GM18870 (cell line): ENCODE results near the gene GPR17.

ENCODE experiments used
- ATAC-seq: cut with Tn5 transposase; IDR thresholded peaks from one replicate; pipeline ENCODE4 v1.9.1; 2021; ENCODE audit warnings: moderate library complexity; ENCODE audit not compliant: unreplicated experiment

GPR17 gene

DNA sequence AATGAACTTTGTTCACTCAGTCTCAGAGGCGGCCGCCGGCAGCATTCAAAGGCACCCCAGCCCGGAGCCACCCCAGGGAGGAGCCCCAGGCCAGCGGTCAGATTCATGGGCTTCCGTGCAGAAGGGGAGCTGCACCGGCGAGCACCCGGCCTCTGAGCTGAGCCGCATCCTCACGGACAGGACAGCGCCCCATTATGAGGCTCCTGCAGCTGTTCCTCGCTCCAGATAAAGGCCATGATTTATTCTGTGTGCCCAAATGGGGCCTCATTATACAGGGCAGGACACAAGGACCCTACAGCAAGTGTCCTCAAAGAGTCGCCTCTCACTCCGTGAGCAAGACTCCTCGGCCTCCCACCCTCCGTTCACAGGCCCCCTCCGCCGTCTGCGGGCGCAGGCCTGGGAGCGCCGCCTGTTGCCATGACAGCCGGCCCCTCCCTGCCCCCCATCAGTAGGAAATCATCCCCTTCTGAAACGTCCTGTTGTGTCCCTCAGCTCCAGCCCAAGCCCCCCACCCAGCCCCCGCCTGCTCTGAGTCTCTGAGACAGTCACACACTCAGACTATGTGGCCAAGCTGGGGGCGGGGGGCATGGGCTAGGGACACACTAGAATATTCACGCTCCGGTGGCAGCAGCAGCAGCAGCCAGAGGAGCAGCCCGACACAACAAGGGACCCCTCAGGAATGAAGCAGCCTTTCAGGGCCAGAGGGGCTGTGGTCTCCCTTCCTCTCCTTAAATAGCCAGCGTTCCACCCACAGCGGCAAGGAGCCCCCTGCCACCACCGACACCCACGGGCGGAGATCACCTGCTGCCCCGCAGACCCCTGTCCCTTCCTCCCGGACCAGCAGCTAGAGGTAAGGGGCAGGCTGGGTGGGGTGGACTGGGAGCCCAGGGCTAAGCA lies at the start of gene GPR17:
Gene GPR17 (plus strand): TSS at position 759 of the 897 bp plus-strand sequence. CDS start 4,583 bp downstream, outside the sequence.
- ATAC-seq = no peak

DNA sequence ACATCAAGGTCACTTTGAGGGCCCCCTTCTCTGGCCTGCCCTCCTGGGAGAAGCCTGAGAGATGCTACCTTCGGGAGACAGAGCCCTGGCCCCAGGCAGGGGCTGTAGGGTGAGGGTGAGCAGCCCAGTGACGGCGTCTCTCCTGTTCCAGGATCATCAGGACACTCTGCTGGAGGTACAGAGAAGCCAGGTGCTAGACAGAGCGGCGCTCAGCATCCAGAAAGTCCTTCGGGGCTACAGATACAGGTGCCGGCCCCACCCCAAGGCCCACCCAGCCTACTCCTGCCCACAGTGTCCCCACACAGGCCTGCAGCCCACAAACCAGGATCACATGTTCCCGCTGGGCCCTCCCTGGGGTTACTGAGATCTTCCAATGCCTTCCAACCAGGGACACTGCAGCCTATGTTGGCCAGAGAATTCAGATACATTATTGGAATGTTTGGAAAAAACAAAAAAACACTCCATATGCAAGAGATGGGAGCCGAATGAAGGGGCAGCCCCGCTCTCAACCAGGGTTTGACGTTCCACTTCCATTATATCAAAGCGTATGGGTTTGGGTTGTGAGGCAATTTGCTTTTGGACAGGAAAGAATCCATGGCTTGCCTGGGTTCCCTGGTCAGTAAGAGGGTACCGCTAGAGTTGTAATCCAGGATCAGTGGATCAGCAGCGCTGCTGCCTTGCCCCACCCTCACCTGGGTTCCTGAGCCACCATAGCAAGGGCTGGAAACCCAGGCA lies 49.5 kb upstream of the GPR17 start:
- no peak for ATAC-seq

GRCh38 chr2:127597046-127597983 lies 48.6 kb upstream of the GPR17 start:
- no peak for ATAC-seq

DNA sequence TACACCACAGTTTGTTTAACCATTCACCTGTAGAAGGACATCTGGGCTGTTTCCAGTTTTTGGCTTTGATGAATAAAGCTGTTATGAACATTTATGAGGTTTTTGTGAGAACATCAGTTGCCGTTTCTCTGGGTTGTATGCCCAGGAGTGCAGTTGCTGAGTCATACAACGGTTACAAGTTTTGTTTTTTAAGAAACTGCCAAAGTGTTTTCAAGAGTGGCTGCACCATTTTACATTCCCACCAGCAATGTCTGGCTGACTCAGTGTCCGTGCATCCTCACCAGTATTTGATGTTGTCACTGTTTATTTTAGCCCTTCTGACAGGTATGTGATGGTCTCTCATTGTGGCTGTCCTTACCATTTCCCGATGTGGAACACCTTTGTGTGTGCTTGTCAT lies 48.0 kb upstream of the GPR17 start:
- no peak for ATAC-seq

- no peak for ATAC-seq
Measured at GRCh38 chr2:127598711-127599110, 47.2 kb upstream of the GPR17 start.

DNA sequence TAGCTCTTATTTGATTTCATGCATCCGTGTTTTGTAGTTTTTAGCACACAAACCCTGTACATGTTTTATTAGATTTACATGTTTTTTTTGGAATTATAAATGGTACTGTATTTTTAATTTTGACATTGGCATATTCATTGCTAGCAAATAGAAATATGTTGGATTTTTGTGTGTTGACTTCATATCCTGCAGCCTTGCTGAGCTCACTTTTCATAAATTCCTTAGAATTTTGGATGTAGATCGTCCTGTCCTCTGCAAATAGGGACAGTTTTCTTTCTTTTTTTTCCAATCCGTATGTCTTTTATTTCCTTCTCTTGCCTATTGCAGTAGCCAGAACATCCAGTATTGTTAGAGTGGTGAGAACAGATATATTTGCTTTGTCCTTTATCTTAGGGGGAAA lies 46.7 kb upstream of the GPR17 start:
- no peak for ATAC-seq

DNA sequence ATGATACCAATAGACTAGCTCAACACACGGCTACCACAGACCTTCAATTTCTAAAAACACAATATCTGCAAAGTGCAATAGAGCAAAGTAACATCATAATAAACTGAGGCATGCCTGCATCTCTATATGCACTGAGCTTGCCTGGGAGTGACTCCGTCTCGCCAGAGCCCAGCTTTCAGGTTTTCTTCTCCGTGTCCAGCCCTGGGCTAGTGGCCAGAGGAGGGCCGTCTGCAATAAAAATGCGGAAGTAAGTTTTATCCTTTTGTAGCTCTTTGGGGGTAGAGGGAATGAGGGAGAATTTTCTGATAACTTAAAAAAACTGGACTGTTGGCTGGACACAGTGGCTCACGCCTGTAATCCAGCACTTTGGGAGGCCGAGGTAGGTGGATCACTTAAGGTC lies 41.0 kb upstream of the GPR17 start:
- ATAC-seq = no peak

- no peak for ATAC-seq
Measured at GRCh38 chr2:127605691-127606263, 40.2 kb upstream of the GPR17 start.

DNA sequence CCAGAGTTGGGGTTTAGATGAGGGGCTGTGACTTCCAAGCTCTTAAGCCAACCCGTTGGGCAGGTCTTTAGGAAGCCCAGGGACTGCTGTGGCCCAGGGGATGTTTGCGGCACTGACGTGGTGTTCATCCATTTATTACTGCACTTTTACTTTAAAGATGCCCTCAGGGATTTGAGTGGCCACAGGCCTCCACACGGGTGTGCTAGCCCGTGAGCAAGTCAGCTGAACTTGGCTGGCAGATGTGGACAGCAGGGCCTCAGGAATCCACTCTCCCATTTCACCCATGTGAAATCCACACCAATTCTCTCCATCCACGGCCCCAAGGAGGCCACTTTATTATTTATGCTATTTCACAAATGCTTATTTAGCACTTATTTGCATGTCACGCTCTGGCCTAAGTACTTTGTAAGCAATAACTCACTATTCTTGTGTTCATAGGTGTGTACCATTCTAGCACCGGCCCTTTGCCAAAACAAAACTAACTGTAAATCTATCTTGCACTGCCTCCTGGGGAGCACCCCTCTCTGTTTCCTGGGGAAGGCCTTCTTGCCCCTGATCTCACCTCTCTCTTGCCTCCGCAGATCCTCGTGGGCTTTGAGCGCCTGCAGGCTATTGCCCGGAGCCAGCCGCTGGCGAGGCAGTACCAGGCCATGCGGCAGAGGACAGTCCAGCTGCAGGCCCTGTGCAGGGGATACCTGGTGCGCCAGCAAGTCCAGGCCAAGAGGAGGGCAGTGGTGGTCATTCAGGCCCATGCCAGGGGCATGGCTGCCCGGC lies 39.1 kb upstream of the GPR17 start:
- ATAC-seq = no peak

DNA sequence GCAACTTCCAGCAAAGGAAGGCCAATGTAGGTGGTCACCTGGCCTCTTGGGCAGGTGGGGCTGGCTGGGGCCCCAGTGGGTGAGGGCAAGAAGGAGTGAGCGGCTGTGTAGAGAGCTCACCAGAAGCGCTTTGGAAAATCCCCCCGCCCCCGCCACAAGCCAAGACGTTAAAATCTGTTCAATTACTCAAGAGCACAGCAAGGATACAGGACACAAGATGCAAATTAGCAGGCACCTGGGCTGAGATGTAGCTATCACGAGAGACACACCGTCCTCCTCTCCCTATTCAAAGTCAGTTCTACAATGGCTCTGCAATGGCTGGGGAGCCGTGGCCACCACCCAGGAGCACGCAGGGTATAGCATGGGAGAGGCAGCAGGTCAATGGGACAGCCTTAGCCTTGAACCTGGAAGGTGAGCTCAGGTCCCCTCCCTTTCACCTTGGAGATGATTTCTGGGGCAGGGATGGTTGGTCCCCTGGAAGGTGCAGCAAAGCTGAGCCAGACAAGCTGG lies 38.5 kb upstream of the GPR17 start:
- ATAC-seq = no peak

GRCh38 chr2:127608061-127609030 lies 37.6 kb upstream of the GPR17 start:
- ATAC-seq = no peak

- ATAC-seq = no peak
Measured at GRCh38 chr2:127609031-127609751, 36.8 kb upstream of the GPR17 start.

DNA sequence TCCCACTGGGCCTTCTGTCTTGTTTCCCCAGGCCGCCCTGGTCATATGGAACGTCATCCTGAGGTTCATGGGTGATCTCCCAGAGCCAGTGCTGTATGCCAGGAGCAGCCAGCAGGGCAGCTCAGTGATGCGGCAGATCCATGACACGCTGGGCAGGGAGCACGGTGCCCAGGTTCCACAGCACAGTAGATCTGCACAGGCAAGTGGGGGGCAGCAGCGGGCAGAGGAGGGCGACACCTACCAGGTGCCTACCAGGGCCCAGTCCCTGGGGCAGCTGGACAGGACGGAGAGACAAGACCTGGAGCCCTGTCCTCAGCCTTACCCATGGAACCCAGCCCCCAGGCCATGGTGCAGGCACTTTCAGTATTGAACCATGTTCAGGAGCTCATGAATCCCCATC lies 36.1 kb upstream of the GPR17 start:
- ATAC-seq = no peak

DNA sequence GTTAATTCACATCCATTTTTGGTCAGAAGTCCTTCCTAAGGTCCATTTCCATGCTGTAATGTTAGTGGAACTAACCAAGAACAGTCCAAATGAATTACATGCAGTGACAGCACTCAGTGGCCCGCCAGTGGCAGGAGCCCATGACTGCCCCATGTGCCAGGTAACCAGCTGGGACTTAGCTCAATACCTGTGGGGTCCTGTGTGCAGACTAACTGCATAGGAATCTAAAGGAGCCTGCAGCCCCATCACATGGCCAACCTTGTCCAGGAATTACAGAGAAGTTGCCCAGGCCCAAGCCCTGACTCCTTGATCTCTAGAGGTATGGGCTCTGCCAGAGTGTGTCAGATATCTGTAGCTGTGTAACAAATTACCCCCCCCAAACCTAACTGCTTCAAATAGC lies 35.4 kb upstream of the GPR17 start:
- no peak for ATAC-seq

- ATAC-seq = no peak
Measured at GRCh38 chr2:127611076-127611925, 34.7 kb upstream of the GPR17 start.

GRCh38 chr2:127612111-127612822 lies 33.7 kb upstream of the GPR17 start:
- no peak for ATAC-seq
